Right lobe of liver (tissue), 6 donors: ENCODE data around the gene TMEM253. TPM values are rescaled to one million over a fixed set of nuclear protein-coding genes. Genes with fewer than 3 reads are reported as not detected.

Source experiments
- ATAC-seq, 4 donors: fragments of 200-7000 bp; cut with Tn5 transposase; one replicate each; pipeline ENCODE4 v1.9.1; 2020; ENCODE audit warnings: mild to moderate bottlenecking in 4 of 4, moderate library complexity in 4 of 4
- DNase-seq, 3 donors: peaks; one replicate each; pipeline ENCODE4 v3.0.0-alpha.2; 2020
- H3K27ac ChIP-seq, 3 donors: fragments of 200-600 bp; one replicate each; pipeline ENCODE4 v1.8.0; 2022
- H3K27me3 ChIP-seq, 2 donors: fragments of 200-600 bp; one replicate each; pipeline ENCODE4 v1.8.0; 2022
- H3K36me3 ChIP-seq, 4 donors: fragments of 200-600 bp; sonication (generic) in 1 of 4; one replicate each; pipeline versions ENCODE4 v1.5.1 to v1.8.0; 2017 to 2022; ENCODE audit warnings: control low read depth in 1 of 4
- H3K4me1 ChIP-seq, 4 donors: fragments of 200-600 bp; sonication (generic) in 1 of 4; one replicate each; pipeline versions ENCODE4 v1.5.1 to v1.8.0; 2017 to 2022; ENCODE audit warnings: control low read depth in 1 of 4
- H3K4me3 ChIP-seq, 3 donors: fragments of 200-600 bp; one replicate each; pipeline ENCODE4 v1.8.0; 2022
- H3K9me3 ChIP-seq, 4 donors: fragments of 200-600 bp; sonication (generic) in 1 of 4; one replicate each; pipeline versions ENCODE4 v1.5.1 to v1.8.0; 2017 to 2022; ENCODE audit warnings: control low read depth in 1 of 4
- POLR2A ChIP-seq: fragments of 450-650 bp; IDR thresholded peaks from one replicate; pipeline ENCODE4 v1.6.1; 2017; ENCODE audit warnings: antibody characterized with exemption, mild to moderate bottlenecking
- WGBS: methylation state at CpG from one replicate; pipeline ENCODE4 v1.1.6; 2018; ENCODE audit warnings: low coverage, low lambda C conversion rate; ENCODE audit not compliant: insufficient coverage; ENCODE audit errors: missing lambda C conversion rate; 5-methylcytosine and 5-hydroxymethylcytosine counted together
- intact Hi-C, 2 donors: fragments of 100-400 bp; cut with DNase I; formaldehyde crosslinking; loops; one replicate each; pipeline versions ENCODE4 v1.11.2 to v1.14.1; 2022
- total RNA-seq, 6 experiments: library from RNA; depleted of rRNA in 2 of 6; stranded (reverse); fragments of >200 nt in 2 of 6; fragmentation: NEBNext Ultra II Directional in 3 of 6; extraction: Animal tissue kit (Norgen Biotek cat#: 25700) in 3 of 6; gene quantifications; one replicate each; pipeline versions ENCODE4 v1.1.0 to v1.2.4, GENCODE V29; 2016 to 2023
- TF ChIP-seq, protein P1 (sequence below), 4 donors: fragments of 200-600 bp in 3 of 4; fragments of 450-650 bp in 1 of 4; IDR thresholded peaks; one replicate each; pipeline versions ENCODE4 v1.5.1 to v1.8.0; 2016 to 2022; ENCODE audit warnings: antibody characterized with exemption in 4 of 4, mild to moderate bottlenecking in 2 of 4
- donor health status: DM: no; HTN: yes; CAD: no.
- donor health status: DM: no; HTN: no; CAD: no.
- donor health status: DM: no; HTN: no; CAD: no.
- donor health status: DM: no; HTN: yes; CAD: no.
- donor health status: DM: no; HTN: yes; CAD: no.

TMEM253 gene
- total RNA-seq, 6 experiments from 2014 or later, result 0.20 to 1.2 (median 0.38) TPM; not detected in 2

GRCh38 chr14:21101802-21102413 is 1.0 kb downstream of the TMEM253 start:
- Histone ChIP-seq H3K9me3 (no peaks in the 10 kb centered on the region), H3K4me1 (peaks cover 0 to 45% (median 24%) of the 10 kb centered on the region in 4 donors), H3K4me3 (no peak overlapping the region), H3K27ac (no peak overlapping the region), H3K36me3 (no peaks in the 10 kb centered on the region), H3K27me3 (no peaks in the 10 kb centered on the region)
- intact Hi-C loops, result loop anchor here in 1 of 2 donors (5.0 kb wide), 1 partner anchor 45 kb away; the partner anchor contains the start of gene RNASE8
- no peak for DNase-seq
- ATAC-seq, result no peak
- TF ChIP-seq, protein P1, sequence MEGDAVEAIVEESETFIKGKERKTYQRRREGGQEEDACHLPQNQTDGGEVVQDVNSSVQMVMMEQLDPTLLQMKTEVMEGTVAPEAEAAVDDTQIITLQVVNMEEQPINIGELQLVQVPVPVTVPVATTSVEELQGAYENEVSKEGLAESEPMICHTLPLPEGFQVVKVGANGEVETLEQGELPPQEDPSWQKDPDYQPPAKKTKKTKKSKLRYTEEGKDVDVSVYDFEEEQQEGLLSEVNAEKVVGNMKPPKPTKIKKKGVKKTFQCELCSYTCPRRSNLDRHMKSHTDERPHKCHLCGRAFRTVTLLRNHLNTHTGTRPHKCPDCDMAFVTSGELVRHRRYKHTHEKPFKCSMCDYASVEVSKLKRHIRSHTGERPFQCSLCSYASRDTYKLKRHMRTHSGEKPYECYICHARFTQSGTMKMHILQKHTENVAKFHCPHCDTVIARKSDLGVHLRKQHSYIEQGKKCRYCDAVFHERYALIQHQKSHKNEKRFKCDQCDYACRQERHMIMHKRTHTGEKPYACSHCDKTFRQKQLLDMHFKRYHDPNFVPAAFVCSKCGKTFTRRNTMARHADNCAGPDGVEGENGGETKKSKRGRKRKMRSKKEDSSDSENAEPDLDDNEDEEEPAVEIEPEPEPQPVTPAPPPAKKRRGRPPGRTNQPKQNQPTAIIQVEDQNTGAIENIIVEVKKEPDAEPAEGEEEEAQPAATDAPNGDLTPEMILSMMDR (IDR thresholded peaks at IDR 0.05), result no peak
- no peak for TF ChIP-seq POLR2A
- 94% methylated on average over 2 of the region's 8 CpGs for WGBS

DNA sequence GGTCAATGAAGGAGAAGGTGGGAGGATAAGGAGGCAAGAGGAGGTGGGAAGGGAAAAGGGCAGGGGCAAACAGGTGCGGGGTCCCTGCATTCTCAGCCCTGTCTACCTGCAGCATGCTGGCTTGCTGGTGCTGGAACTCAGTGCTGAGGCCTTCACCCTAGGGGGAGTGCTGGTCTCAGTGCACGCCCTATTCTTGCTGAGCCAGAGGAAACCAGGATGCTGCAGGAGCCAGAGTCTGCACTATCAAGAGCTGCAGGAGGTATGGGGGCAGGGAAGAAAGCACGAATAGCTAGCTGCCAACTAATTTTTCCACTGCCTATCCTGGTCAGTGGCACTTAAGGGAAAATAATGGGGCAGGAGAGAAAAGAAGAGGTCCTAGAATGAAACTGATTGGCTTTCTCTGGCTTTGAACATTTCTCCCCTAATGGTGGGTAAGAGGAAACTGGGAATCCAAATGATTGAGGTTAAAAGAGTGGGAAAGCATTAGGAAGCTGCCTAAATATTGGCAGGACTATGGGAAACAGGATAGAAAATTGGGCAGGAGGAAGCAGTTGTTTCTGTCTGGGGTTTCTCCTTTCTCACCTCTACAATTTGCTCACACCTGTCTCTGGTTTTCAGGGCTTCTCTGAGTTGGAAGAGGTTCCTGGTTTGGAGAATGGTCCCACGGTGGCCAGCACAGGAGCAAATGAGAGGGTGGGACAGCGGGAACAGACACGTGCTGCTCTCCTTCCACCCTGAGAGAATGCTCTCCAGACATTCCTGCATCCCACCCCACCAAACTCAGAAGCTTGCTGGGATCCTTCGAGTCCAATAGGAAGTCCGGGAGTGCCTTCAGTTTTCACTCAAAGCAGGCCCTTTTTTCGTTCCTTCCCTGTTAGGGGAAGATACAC is 1.9 kb downstream of the TMEM253 start:
- ATAC-seq, result no peak
- peak overlapping the region; percentile 55 to 69 (median 68) for H3K4me3 ChIP-seq
- intact Hi-C loops, result loop anchor here in 1 of 2 donors (5.0 kb wide), 1 partner anchor 45 kb away; the partner anchor contains the start of gene RNASE8
- H3K9me3 ChIP-seq, result no peaks in the 10 kb centered on the region
- TF ChIP-seq POLR2A, result no peak
- TF ChIP-seq, protein P1 (IDR thresholded peaks at IDR 0.05), result no peak
- peaks cover 0 to 51% (median 27%) of the 10 kb centered on the region in 4 donors for H3K4me1 ChIP-seq
- no peaks in the 10 kb centered on the region for H3K36me3 ChIP-seq
- DNase-seq, result no peak
- H3K27me3 ChIP-seq, result no peaks in the 10 kb centered on the region
- H3K27ac ChIP-seq, result peak overlapping the region in 2 of 3 donors; percentile 93 to 99
- 14% methylated on average over 8 of the region's 9 CpGs for WGBS

DNA sequence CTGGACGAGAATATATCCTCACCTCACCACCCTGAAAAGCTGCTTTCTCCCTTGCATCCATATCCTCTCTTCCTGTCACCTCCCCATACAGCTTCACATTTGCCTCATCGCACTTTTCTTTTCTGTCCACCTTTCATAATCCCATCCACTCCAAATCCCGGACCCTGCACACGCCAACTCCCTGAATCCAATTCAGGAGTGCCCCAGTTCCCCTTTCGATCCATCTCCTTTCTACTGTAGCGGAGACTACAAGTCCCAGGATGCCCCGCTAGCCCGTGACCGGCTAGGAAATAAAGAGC is 2.5 kb downstream of the TMEM253 start:
- intact Hi-C loops, result loop anchor here in 1 of 2 donors (5.0 kb wide), 1 partner anchor 46 kb away; the partner anchor contains the start of gene RNASE8
- peak overlapping the region; percentile 55 to 69 (median 68) for H3K4me3 ChIP-seq
- H3K27ac ChIP-seq, result peak overlapping the region; percentile 93 to 99 (median 98)
- TF ChIP-seq, protein P1 (IDR thresholded peaks at IDR 0.05), result no peak
- TF ChIP-seq POLR2A, result no peak
- no peaks in the 10 kb centered on the region for H3K36me3 ChIP-seq
- peaks cover 0 to 51% (median 27%) of the 10 kb centered on the region in 4 donors for H3K4me1 ChIP-seq
- H3K27me3 ChIP-seq, result no peaks in the 10 kb centered on the region
- ATAC-seq (no peak), DNase-seq (no peak)
- WGBS, result 0% methylated on average over 9 of the region's 9 CpGs
- H3K9me3 ChIP-seq, result no peaks in the 10 kb centered on the region

DNA sequence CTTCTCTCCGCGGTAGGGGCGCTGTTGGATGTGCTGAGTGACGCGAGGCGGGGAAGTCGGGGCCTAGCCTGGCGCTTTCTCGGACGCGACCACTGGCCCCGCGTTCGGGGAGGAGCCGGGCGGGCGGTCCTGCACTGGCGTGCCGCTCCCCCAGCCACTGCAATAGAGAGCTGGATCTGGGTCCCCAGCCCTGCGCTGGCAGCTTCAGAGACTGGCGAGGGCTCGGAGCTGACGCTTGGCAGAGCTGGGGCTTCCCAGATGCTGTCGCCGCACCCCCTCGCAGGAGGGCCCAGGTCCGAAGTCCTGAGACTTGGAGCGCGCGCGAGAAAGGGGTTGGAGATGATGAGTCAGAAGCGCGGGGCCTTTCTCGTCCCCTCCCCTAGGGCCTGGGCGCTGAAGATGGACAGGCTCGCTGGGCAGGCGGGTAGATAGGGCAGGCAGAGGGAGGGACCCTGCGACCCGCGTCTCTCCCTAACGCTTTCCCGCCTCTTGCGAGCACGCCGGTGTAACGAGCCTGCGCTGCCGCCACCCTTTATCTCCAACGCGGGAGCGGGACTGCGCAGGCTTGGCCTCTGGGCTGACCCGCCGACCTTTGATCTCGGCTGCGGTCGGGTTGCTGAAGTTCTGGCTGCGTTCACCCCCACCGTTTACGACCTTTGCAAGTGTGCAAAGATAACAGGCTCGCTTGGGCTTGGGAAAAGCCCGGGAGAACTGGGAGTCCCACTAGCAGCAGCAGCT is 3.0 kb downstream of the TMEM253 start:
- peak; percentile 79 for TF ChIP-seq POLR2A
- TF ChIP-seq, protein P1 (IDR thresholded peaks at IDR 0.05), result peak; percentile 71 to 86 (median 74)
- DNase-seq (peak; percentile 96), ATAC-seq (peak; percentile 83 to 90 (median 84))
- peak overlapping the region; percentile 93 to 99 (median 98) for H3K27ac ChIP-seq
- no peaks in the 10 kb centered on the region for H3K36me3 ChIP-seq
- WGBS, result 0% methylated on average over 16 of the region's 62 CpGs
- no peaks in the 10 kb centered on the region for H3K27me3 ChIP-seq
- peak overlapping the region; percentile 55 to 69 (median 68) for H3K4me3 ChIP-seq
- peaks cover 0 to 49% (median 27%) of the 10 kb centered on the region in 4 donors for H3K4me1 ChIP-seq
- intact Hi-C loops, result loop anchor here in 1 of 2 donors (5.0 kb wide), 1 partner anchor 47 kb away; the partner anchor contains the start of gene RNASE8
- no peaks in the 10 kb centered on the region for H3K9me3 ChIP-seq
